ENCODE data around the gene LRBA.
A peak's percentile ranks its signal among the peaks of the same experiment; 100 is the strongest.
"Not testable (repeated sequence)": the region's sequence is repeated elsewhere in the genome, so short reads cannot be mapped to it uniquely, and the experiment has no call there.

Gene LRBA

GRCh38 chr4:151014521-151015458, at the start of gene LRBA:
Gene LRBA, minus strand, starts transcription at chr4:151015284. Its CDS starts 642 bp downstream, at chr4:151014642.
- peak; percentile 70 for DNase-seq (ENCODE audit: low read depth)

- DNase-seq (ENCODE audit: low read depth): not testable (repeated sequence)
These were observed 48.1 kb upstream of the LRBA start for GRCh38 chr4:151063143-151063542.

GRCh38 chr4:151055539-151055938, 40.5 kb upstream of the LRBA start:
- no peak for DNase-seq (ENCODE audit: low read depth)

GRCh38 chr4:151052785-151053184, 37.7 kb upstream of the LRBA start:
- no peak for DNase-seq (ENCODE audit: low read depth)

- no peak for DNase-seq (ENCODE audit: low read depth)
These were observed 34.4 kb upstream of the LRBA start for GRCh38 chr4:151049430-151049884.

GRCh38 chr4:151048913-151049312, 33.8 kb upstream of the LRBA start:
- no peak for DNase-seq (ENCODE audit: low read depth)

- no peak for DNase-seq (ENCODE audit: low read depth)
These were observed 31.5 kb upstream of the LRBA start for GRCh38 chr4:151046609-151047008.

GRCh38 chr4:151045907-151046306, 30.8 kb upstream of the LRBA start:
- DNase-seq (ENCODE audit: low read depth): no peak

GRCh38 chr4:151043803-151044515, 28.9 kb upstream of the LRBA start:
- no peak for DNase-seq (ENCODE audit: low read depth)

GRCh38 chr4:151039733-151040132, 24.6 kb upstream of the LRBA start:
- no peak for DNase-seq (ENCODE audit: low read depth)

- DNase-seq (ENCODE audit: low read depth): no peak
These were observed 23.5 kb upstream of the LRBA start for GRCh38 chr4:151038452-151039157.

GRCh38 chr4:151035911-151036310, 20.8 kb upstream of the LRBA start:
- DNase-seq (ENCODE audit: low read depth): no peak

- no peak for DNase-seq (ENCODE audit: low read depth)
These were observed 20.2 kb upstream of the LRBA start for GRCh38 chr4:151035328-151035727.

GRCh38 chr4:151034829-151035228, 19.7 kb upstream of the LRBA start:
- no peak for DNase-seq (ENCODE audit: low read depth)

- no peak for DNase-seq (ENCODE audit: low read depth)
These were observed 16.9 kb upstream of the LRBA start for GRCh38 chr4:151031831-151032605.

GRCh38 chr4:151029537-151029936, 14.5 kb upstream of the LRBA start:
- no peak for DNase-seq (ENCODE audit: low read depth)

GRCh38 chr4:151029006-151029405, 13.9 kb upstream of the LRBA start:
- not testable (repeated sequence) for DNase-seq (ENCODE audit: low read depth)

- no peak for DNase-seq (ENCODE audit: low read depth)
These were observed 10.7 kb upstream of the LRBA start for GRCh38 chr4:151025759-151026158.

- DNase-seq (ENCODE audit: low read depth): no peak
These were observed 7.5 kb upstream of the LRBA start for GRCh38 chr4:151022586-151022985.

- no peak for DNase-seq (ENCODE audit: low read depth)
These were observed 6.7 kb upstream of the LRBA start for GRCh38 chr4:151021637-151022334.
